Measurements from ENCODE around the gene NELFCD.

- no peak for TF ChIP-seq CTCF (IDR thresholded peaks at IDR 0.05)
- TF ChIP-seq EP300 (IDR thresholded peaks at IDR 0.05; ENCODE audit: low read depth), result no peak
- TF ChIP-seq POLR2AphosphoS5 (IDR thresholded peaks at IDR 0.05), result no peak
- no peak for TF ChIP-seq POLR2A (IDR thresholded peaks at IDR 0.05)
These were observed 20.0 kb downstream of the NELFCD start for GRCh38 chr20:59001068-59001448.

Measured in transverse colon (tissue), 4 donors.